Sigmoid colon (tissue), 7 donors: Measurements from ENCODE around the gene ARRB2. TPM values are rescaled to one million over a fixed set of nuclear protein-coding genes. Genes with fewer than 3 reads are reported as not detected.

Experiments used
- DNase-seq: peaks from one replicate; pipeline ENCODE4 v3.0.0-alpha.2; 2019
- H3K27ac ChIP-seq, 4 donors: fragments of 200-600 bp; sonication (generic); one replicate each; pipeline ENCODE4 v1.5.1; 2016 to 2019; ENCODE audit warnings: mild to moderate bottlenecking in 1 of 4
- H3K27me3 ChIP-seq, 3 donors: fragments of 200-600 bp; sonication (generic); one replicate each; pipeline ENCODE4 v1.5.1; 2019; ENCODE audit warnings: mild to moderate bottlenecking in 1 of 3
- H3K36me3 ChIP-seq, 4 donors: fragments of 200-600 bp; sonication (generic); one replicate each; pipeline ENCODE4 v1.5.1; 2016 to 2019
- H3K4me1 ChIP-seq, 4 donors: fragments of 200-600 bp; sonication (generic); one replicate each; pipeline ENCODE4 v1.5.1; 2017 to 2019
- H3K4me3 ChIP-seq, 4 donors: fragments of 200-600 bp; sonication (generic); one replicate each; pipeline ENCODE4 v1.5.1; 2017 to 2019; ENCODE audit warnings: mild to moderate bottlenecking in 2 of 4, moderate library complexity in 1 of 4
- H3K9me3 ChIP-seq, 4 donors: fragments of 200-600 bp in 3 of 4; sonication (generic) in 3 of 4; one replicate each; pipeline versions ENCODE4 v1.5.1 to v1.6.1; 2013 to 2019
- EP300 ChIP-seq, 4 donors: sonication (generic); formaldehyde crosslinking; IDR thresholded peaks; one replicate each; pipeline ENCODE4 v1.6.1; 2017; ENCODE audit warnings: antibody characterized with exemption in 4 of 4
- POLR2A ChIP-seq, 2 donors: fragments of 450-650 bp; IDR thresholded peaks; one replicate each; pipeline ENCODE4 v1.6.1; 2016; ENCODE audit warnings: antibody characterized with exemption in 2 of 2, mild to moderate bottlenecking in 2 of 2, moderate library complexity in 2 of 2
- POLR2AphosphoS5 ChIP-seq, 4 donors: sonication (generic); formaldehyde crosslinking; IDR thresholded peaks; one replicate each; pipeline ENCODE4 v1.6.1; 2017; ENCODE audit warnings: antibody characterized with exemption in 4 of 4
- WGBS, 2 donors: extraction: QIAGEN DNeasy Blood & Tissue Kit; methylation state at CpG; one replicate each; pipeline ENCODE4 v1.1.7; 2013; 5-methylcytosine and 5-hydroxymethylcytosine counted together
- intact Hi-C: fragments of 100-400 bp; cut with DNase I; formaldehyde crosslinking; loops from one replicate; pipeline ENCODE4 v1.15.1; 2023
- polyA plus RNA-seq, 3 donors: library from polyadenylated mRNA; stranded (reverse); fragments of 200-250 nt; gene quantifications; one replicate each; pipeline ENCODE4 v1.2.3, GENCODE V29; 2013
- total RNA-seq, 4 donors: library from RNA; depleted of rRNA; stranded (reverse); fragments of >200 nt; gene quantifications; one replicate each; pipeline ENCODE4 v1.1.0, GENCODE V29; 2016
- TF ChIP-seq, protein P1 (sequence below), 4 experiments: fragments of 450-650 bp in 3 of 4; fragments of 200-600 bp in 1 of 4; IDR thresholded peaks; one replicate each; pipeline ENCODE4 v1.5.1; 2016 to 2019; ENCODE audit warnings: antibody characterized with exemption in 4 of 4, mild to moderate bottlenecking in 3 of 4, moderate library complexity in 2 of 4
- donor health status: healthy with polysubstance abuse.
- donor health status: Bipolar disorder and iron deficiency.
- donor health status: healthy.

ARRB2 gene
- total RNA-seq (10 to 100 TPM; 22.1 to 35.7 (median 28.2) TPM), polyA plus RNA-seq (10 to 100 TPM; 38.4 to 51.7 (median 39.3) TPM)

DNA sequence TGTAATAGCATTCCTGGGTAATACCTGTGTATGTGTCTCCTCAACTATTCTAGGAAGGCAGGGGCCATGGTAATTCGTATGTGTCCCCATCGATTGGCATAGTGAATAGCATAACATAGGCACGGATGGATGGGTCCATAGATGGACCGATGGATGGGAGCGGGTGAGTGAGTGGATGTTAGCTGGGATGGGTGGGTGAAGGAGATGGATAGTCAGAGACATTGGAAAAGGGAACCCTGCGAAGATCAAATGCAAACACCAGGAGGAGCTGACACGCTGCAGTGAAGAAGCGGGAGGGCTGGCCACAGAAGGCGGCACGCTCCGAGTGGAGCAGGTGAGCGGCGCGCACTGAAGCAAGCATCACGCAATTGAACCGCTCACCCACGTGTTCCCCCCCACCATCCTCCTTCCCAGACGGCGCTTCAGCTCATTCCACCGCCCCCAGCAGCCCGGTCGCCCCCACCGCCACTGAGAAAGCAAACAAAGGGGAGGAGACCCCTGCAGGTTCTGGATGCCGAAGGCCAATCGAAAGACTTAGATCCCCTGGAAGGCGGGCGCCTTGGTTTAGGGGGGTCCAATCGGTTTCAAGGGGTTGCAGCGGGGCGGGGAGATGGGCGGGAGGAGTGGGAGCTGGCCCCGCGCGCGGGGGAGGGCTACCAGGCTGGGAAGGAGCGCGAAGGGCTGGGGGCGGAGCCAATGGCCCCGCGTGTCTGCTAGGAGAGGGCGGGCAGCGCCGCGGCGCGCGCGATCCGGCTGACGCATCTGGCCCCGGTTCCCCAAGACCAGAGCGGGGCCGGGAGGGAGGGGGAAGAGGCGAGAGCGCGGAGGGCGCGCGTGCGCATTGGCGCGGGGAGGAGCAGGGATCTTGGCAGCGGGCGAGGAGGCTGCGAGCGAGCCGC lies at the start of gene ARRB2:
Gene ARRB2 (plus strand): TSS at position 839 of the 899 bp plus-strand sequence. CDS start 90 bp downstream, outside the sequence.
- Histone ChIP-seq H3K4me3 (peak within 1 kb of the TSS; percentile 73 to 84 (median 78)), H3K36me3 (no peaks in the 10 kb centered on the region), H3K27me3 (no peaks in the 10 kb centered on the region), H3K27ac (peak within 1 kb of the TSS; percentile 82 to 90 (median 88)), H3K9me3 (no peaks in the 10 kb centered on the region), H3K4me1 (peaks cover 0 to 20% (median 14%) of the 10 kb centered on the region in 4 donors)
- DNase-seq: peak; percentile 99
- 1% methylated on average over 67 of the region's 67 CpGs for WGBS, 2 donors
- TF ChIP-seq EP300 (IDR thresholded peaks at IDR 0.05) (no peak), POLR2AphosphoS5 (IDR thresholded peaks at IDR 0.05) (peak; percentile 52 to 85 (median 74))
- TF ChIP-seq, protein P1, sequence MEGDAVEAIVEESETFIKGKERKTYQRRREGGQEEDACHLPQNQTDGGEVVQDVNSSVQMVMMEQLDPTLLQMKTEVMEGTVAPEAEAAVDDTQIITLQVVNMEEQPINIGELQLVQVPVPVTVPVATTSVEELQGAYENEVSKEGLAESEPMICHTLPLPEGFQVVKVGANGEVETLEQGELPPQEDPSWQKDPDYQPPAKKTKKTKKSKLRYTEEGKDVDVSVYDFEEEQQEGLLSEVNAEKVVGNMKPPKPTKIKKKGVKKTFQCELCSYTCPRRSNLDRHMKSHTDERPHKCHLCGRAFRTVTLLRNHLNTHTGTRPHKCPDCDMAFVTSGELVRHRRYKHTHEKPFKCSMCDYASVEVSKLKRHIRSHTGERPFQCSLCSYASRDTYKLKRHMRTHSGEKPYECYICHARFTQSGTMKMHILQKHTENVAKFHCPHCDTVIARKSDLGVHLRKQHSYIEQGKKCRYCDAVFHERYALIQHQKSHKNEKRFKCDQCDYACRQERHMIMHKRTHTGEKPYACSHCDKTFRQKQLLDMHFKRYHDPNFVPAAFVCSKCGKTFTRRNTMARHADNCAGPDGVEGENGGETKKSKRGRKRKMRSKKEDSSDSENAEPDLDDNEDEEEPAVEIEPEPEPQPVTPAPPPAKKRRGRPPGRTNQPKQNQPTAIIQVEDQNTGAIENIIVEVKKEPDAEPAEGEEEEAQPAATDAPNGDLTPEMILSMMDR (IDR thresholded peaks at IDR 0.05): peak; percentile 62 to 88 (median 70)
- intact Hi-C loops: loop anchor here (2.0 to 5.0 kb wide), 4 partner anchors 21 to 177 kb away; partner anchors contain the start of genes MED11, MINK1 and VMO1

DNA sequence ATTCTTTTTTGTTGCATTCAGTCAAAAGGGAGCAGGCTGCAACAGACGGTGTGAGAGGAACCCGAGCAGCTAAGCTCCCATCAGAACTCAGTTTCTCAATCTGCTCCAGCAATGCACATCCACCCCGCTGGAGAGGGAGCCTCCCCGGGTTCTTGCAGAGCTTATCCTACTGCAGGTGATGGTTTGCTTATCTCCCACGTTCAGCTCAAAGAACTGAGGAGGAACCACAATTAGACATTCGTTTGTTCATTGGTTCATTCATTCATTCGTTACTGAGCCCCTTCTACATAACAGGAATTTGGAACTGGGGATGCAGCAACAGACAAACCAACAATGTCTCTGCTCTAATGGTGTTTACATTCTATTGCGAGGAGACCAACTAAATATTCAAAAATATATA lies 46.7 kb upstream of the ARRB2 start:
- 84 to 85% methylated on average over 8 of the region's 8 CpGs for WGBS, 2 donors
- no peaks in the 10 kb centered on the region for H3K9me3 ChIP-seq
- H3K36me3 ChIP-seq: no peaks in the 10 kb centered on the region
- TF ChIP-seq, protein P1 (IDR thresholded peaks at IDR 0.05): no peak
- TF ChIP-seq EP300 (IDR thresholded peaks at IDR 0.05): no peak
- no peak for TF ChIP-seq POLR2A (IDR thresholded peaks at IDR 0.05)
- TF ChIP-seq POLR2AphosphoS5 (IDR thresholded peaks at IDR 0.05): no peak
- H3K4me3 ChIP-seq: no peak overlapping the region
- intact Hi-C loops: no loop called here
- peaks cover 0 to 11% (median 2%) of the 10 kb centered on the region in 3 donors for H3K27me3 ChIP-seq
- no peak overlapping the region for H3K27ac ChIP-seq
- no peaks in the 10 kb centered on the region for H3K4me1 ChIP-seq
- no peak for DNase-seq

DNA sequence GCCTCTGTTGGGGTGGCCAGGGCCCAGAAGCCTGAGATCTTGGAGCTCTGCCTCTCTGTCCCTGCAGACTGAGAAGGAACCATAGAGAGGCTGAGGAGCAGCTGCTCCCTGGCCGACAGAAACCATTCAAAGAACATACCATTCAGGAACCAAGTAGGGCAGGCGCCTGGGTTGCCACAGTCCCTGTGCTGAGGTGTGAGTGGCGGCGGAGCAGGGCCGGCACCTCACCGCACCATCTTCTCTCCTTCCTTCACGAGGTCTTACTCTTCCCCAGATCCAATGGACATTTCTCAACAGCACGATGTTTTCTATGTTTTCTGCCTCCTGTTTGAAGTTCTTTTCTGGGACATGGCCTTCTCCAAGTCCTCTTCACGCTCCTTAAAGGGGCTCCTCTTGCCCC lies 46.2 kb upstream of the ARRB2 start:
- intact Hi-C loops: no loop called here
- Histone ChIP-seq H3K27me3 (peaks cover 0 to 8% (median 0%) of the 10 kb centered on the region in 3 donors), H3K4me1 (no peaks in the 10 kb centered on the region), H3K9me3 (no peaks in the 10 kb centered on the region), H3K27ac (no peak overlapping the region), H3K36me3 (no peaks in the 10 kb centered on the region), H3K4me3 (no peak overlapping the region)
- DNase-seq: no peak
- WGBS, 2 donors: 90 to 91% methylated on average over 9 of the region's 9 CpGs
- TF ChIP-seq POLR2A (IDR thresholded peaks at IDR 0.05) (no peak), EP300 (IDR thresholded peaks at IDR 0.05) (no peak), POLR2AphosphoS5 (IDR thresholded peaks at IDR 0.05) (no peak)
- TF ChIP-seq, protein P1 (IDR thresholded peaks at IDR 0.05): no peak

GRCh38 chr17:4665027-4665426 lies 45.4 kb upstream of the ARRB2 start:
- no peak for DNase-seq
- intact Hi-C loops: no loop called here
- Histone ChIP-seq H3K4me1 (no peaks in the 10 kb centered on the region), H3K27me3 (peaks cover 0 to 3% (median 0%) of the 10 kb centered on the region in 3 donors), H3K36me3 (no peaks in the 10 kb centered on the region), H3K9me3 (no peaks in the 10 kb centered on the region), H3K27ac (no peak overlapping the region), H3K4me3 (no peak overlapping the region)
- TF ChIP-seq, protein P1 (IDR thresholded peaks at IDR 0.05): no peak
- no peak for TF ChIP-seq EP300 (IDR thresholded peaks at IDR 0.05)
- TF ChIP-seq POLR2A (IDR thresholded peaks at IDR 0.05): no peak
- TF ChIP-seq POLR2AphosphoS5 (IDR thresholded peaks at IDR 0.05): no peak
- WGBS, 2 donors: 19 to 65% methylated on average over 9 of the region's 9 CpGs
